ENCODE measurements around the gene MAN1C1.

- no peak for TF ChIP-seq SP1 (CRISPR knock-in tag; conservative IDR thresholded peaks at IDR 0.05)
- TF ChIP-seq CTCF (IDR thresholded peaks at IDR 0.05) = no peak
- no peak for TF ChIP-seq ZNF121 (CRISPR knock-in tag; IDR thresholded peaks at IDR 0.05)
- no peak for TF ChIP-seq ZNF281 (CRISPR knock-in tag; IDR thresholded peaks at IDR 0.05)
- TF ChIP-seq ARID4B (CRISPR knock-in tag; IDR thresholded peaks at IDR 0.05; ENCODE audit: borderline replicate concordance) = no peak
- no peak for TF ChIP-seq ZBTB21 (CRISPR knock-in tag; IDR thresholded peaks at IDR 0.05; ENCODE audit: borderline replicate concordance)
- TF ChIP-seq FOXP1 (CRISPR knock-in tag; IDR thresholded peaks at IDR 0.05; ENCODE audit: borderline replicate concordance) = no peak
- no peak for TF ChIP-seq PRDM15 (CRISPR knock-in tag; IDR thresholded peaks at IDR 0.05)
These were observed 154.1 kb downstream of the MAN1C1 start for GRCh38 chr1:25770541-25771220.

Data from WTC11 (cell line).